ENCODE results near the gene MRPL3. TPM values are rescaled to one million over a fixed set of nuclear protein-coding genes. Genes with fewer than 3 reads are reported as not detected.

Gene MRPL3
- total RNA-seq, 2 experiments from 2014 or later, result 36.0 to 37.6 TPM

DNA sequence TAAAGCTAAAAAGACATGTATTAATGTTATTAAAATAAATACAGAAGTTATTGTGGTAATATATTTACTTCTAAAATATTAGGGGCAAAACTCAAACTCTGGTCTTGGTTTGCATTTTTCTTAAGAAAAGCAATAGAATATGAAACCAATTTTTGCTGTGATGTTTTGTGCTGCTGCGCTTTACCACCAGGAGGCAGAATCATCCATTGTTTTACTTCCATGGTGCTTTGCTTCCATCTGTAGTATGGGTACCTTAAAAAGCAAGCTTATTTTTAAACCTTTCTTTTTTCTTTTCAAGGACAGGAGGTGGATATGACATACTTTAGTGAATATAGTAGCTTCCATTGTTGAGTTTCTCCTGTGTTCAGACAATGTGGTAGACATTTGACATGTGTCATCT lies 46.6 kb upstream of the MRPL3 start:
- H3K9me3 ChIP-seq (ENCODE audit: control insufficient read depth in 1 of 2, insufficient read depth in 1 of 2, low read length in 2 of 2), result no peaks in the 10 kb centered on the region
- ChIA-PET CTCF (no interaction called here), POLR2A (no interaction called here)
- no peak overlapping the region for H3K4me3 ChIP-seq (ENCODE audit: low read length)
- H3K27me3 ChIP-seq (ENCODE audit: control insufficient read depth in 1 of 2, insufficient read depth in 2 of 2, low read length in 2 of 2), result peaks cover 4 to 12% of the 10 kb centered on the region in 2 experiments
- TF ChIP-seq, protein P1, sequence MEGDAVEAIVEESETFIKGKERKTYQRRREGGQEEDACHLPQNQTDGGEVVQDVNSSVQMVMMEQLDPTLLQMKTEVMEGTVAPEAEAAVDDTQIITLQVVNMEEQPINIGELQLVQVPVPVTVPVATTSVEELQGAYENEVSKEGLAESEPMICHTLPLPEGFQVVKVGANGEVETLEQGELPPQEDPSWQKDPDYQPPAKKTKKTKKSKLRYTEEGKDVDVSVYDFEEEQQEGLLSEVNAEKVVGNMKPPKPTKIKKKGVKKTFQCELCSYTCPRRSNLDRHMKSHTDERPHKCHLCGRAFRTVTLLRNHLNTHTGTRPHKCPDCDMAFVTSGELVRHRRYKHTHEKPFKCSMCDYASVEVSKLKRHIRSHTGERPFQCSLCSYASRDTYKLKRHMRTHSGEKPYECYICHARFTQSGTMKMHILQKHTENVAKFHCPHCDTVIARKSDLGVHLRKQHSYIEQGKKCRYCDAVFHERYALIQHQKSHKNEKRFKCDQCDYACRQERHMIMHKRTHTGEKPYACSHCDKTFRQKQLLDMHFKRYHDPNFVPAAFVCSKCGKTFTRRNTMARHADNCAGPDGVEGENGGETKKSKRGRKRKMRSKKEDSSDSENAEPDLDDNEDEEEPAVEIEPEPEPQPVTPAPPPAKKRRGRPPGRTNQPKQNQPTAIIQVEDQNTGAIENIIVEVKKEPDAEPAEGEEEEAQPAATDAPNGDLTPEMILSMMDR (IDR thresholded peaks at IDR 0.05), result no peak
- Mint-ChIP-seq H3K4me1 (ENCODE audit: low read depth) (no peaks in the 10 kb centered on the region), H3K4me3 (no peak overlapping the region), H3K27ac (no peak overlapping the region), H3K36me3 (ENCODE audit: low read depth) (no peaks in the 10 kb centered on the region), H3K27me3 (peaks cover 25% of the 10 kb centered on the region), H3K9me3 (no peaks in the 10 kb centered on the region)
- ATAC-seq (ENCODE audit: poor library complexity) (no peak), DNase-seq (no peak)
- H3K36me3 ChIP-seq (ENCODE audit: insufficient read depth, low read length), result no peaks in the 10 kb centered on the region
- H3K4me1 ChIP-seq (ENCODE audit: insufficient read depth, low read length), result no peaks in the 10 kb centered on the region
- intact Hi-C loops (cut with DNase I, micrococcal nuclease), result no loop called here
- H3K27ac ChIP-seq (ENCODE audit: low read depth in 1 of 2, low read length in 2 of 2), result no peak overlapping the region

DNA sequence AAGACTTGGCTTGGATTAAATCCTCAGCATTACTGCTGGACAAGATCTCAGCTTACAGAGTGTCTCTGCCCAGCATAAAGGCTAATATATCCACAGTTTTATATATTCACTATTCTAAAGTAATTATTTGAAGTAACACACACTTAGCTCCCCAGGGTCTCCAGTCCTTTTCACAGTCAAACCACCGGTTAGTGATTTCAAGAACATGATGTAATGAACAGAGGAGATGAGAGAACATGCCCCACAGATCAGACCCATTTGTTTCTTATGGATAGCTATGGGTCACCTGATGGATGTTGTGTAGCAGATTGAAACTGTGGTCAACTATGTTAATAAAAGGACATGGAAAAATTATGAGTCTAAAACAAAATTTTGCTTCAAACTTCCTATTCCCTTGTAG lies 44.8 kb upstream of the MRPL3 start:
- Histone ChIP-seq H3K4me1 (ENCODE audit: insufficient read depth, low read length) (no peaks in the 10 kb centered on the region), H3K9me3 (ENCODE audit: control insufficient read depth in 1 of 2, insufficient read depth in 1 of 2, low read length in 2 of 2) (no peaks in the 10 kb centered on the region), H3K27me3 (ENCODE audit: control insufficient read depth in 1 of 2, insufficient read depth in 2 of 2, low read length in 2 of 2) (peaks cover 4 to 12% of the 10 kb centered on the region in 2 experiments), H3K4me3 (ENCODE audit: low read length) (no peak overlapping the region), H3K36me3 (ENCODE audit: insufficient read depth, low read length) (no peaks in the 10 kb centered on the region), H3K27ac (ENCODE audit: low read depth in 1 of 2, low read length in 2 of 2) (no peak overlapping the region)
- TF ChIP-seq, protein P1 (IDR thresholded peaks at IDR 0.05), result no peak
- Mint-ChIP-seq H3K36me3 (ENCODE audit: low read depth) (no peaks in the 10 kb centered on the region), H3K27ac (no peak overlapping the region), H3K27me3 (peaks cover 32% of the 10 kb centered on the region), H3K4me3 (no peak overlapping the region), H3K4me1 (ENCODE audit: low read depth) (no peaks in the 10 kb centered on the region), H3K9me3 (no peaks in the 10 kb centered on the region)
- DNase-seq (no peak), ATAC-seq (ENCODE audit: poor library complexity) (no peak)
- ChIA-PET CTCF (interaction anchor here (0.7 kb wide), 2 partner anchors 40 to 223 kb away, joined by 3 read pairs; no protein-coding TSS in a partner anchor), POLR2A (interaction anchor here (0.7 kb wide), 1 partner anchor 52 kb away, joined by 3 read pairs; no protein-coding TSS in a partner anchor)
- intact Hi-C loops (cut with DNase I, micrococcal nuclease), result no loop called here

DNA sequence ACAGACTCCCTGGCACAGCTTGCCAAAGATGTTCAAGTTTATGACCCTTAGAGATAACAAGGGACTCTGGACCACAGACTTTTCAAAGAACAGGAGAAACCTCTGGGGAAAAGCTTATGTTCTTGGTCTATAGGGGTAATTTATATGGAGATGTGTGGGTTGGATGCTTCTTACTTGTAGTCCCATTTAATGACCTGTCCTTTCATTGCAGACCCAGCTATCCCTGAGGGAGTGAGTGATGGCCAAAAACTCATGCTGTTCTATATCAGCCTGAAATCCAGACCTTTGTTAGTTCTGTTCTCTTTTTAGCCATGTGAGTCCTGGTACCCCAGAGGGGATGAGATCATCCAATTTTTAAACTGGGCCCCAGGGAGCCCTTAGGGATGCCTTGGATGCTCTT lies 43.7 kb upstream of the MRPL3 start:
- no peaks in the 10 kb centered on the region for H3K36me3 ChIP-seq (ENCODE audit: insufficient read depth, low read length)
- H3K27ac ChIP-seq (ENCODE audit: low read depth in 1 of 2, low read length in 2 of 2), result no peak overlapping the region
- ChIA-PET CTCF (no interaction called here), POLR2A (no interaction called here)
- no peaks in the 10 kb centered on the region for H3K4me1 ChIP-seq (ENCODE audit: insufficient read depth, low read length)
- no peaks in the 10 kb centered on the region for H3K36me3 Mint-ChIP-seq (ENCODE audit: low read depth)
- intact Hi-C loops (cut with DNase I, micrococcal nuclease), result no loop called here
- TF ChIP-seq, protein P1 (IDR thresholded peaks at IDR 0.05), result no peak
- no peaks in the 10 kb centered on the region for H3K4me1 Mint-ChIP-seq (ENCODE audit: low read depth)
- H3K9me3 ChIP-seq (ENCODE audit: control insufficient read depth in 1 of 2, insufficient read depth in 1 of 2, low read length in 2 of 2), result no peaks in the 10 kb centered on the region
- no peaks in the 10 kb centered on the region for H3K9me3 Mint-ChIP-seq
- H3K27me3 ChIP-seq (ENCODE audit: control insufficient read depth in 1 of 2, insufficient read depth in 2 of 2, low read length in 2 of 2), result peaks cover 4 to 12% of the 10 kb centered on the region in 2 experiments
- H3K4me3 ChIP-seq (ENCODE audit: low read length), result no peak overlapping the region
- H3K27ac Mint-ChIP-seq, result no peak overlapping the region
- peaks cover 32% of the 10 kb centered on the region for H3K27me3 Mint-ChIP-seq
- ATAC-seq (ENCODE audit: poor library complexity), result no peak
- H3K4me3 Mint-ChIP-seq, result no peak overlapping the region
- DNase-seq, result no peak
